RWPE1 (cell line): ENCODE measurements around the gene CUL7.
A peak's percentile ranks its signal among the peaks of the same experiment; 100 is the strongest.

ENCODE experiments used
- CTCF ChIA-PET: fragments of 350-600 bp; sonication (Branson Sonifier 250); formaldehyde crosslinking; extraction: SDS; loops from one replicate; lab custom pipeline; 2021; lab: Yijun Ruan, JAX
- POLR2A ChIA-PET: fragments of 400-600 bp; formaldehyde crosslinking; extraction: SDS; loops from one replicate; lab custom pipeline; 2020; ENCODE audit warnings: antibody characterized with exemption; ENCODE audit not compliant: low non-redundant PET; lab: Yijun Ruan, JAX
- DNase-seq: peaks from one replicate; pipeline ENCODE4 v3.0.0; 2012; ENCODE audit warnings: low spot score
- H3K27ac ChIP-seq: fragments of 450-650 bp; 2 replicates; pipeline ENCODE4 v1.5.1; 2017
- CTCF ChIP-seq: fragments of 450-650 bp; conservative IDR thresholded peaks from 2 replicates; pipeline ENCODE4 v1.5.1; 2017; ENCODE audit warnings: low read depth, mild to moderate bottlenecking

The CUL7 gene

GRCh38 chr6:43053545-43054205 lies at the start of gene CUL7:
Gene CUL7 (minus strand): TSS chr6:43053851. CDS start chr6:43052788, 1,063 bp downstream.
- CTCF ChIA-PET: interaction anchor here (0.9 kb wide), 1 partner anchor 90 kb away, joined by 4 read pairs; no protein-coding TSS in a partner anchor
- peak within 1 kb of the TSS; percentile 86 for H3K27ac ChIP-seq
- POLR2A ChIA-PET: interaction anchor here (0.6 to 2.0 kb wide), 5 partner anchors 9 to 135 kb away, joined by 3 to 4 read pairs (median 3); partner anchors contain the start of gene PEX6
- DNase-seq: peak; percentile 98
- TF ChIP-seq CTCF: no peak

- H3K27ac ChIP-seq: peak overlapping the region; percentile 5; the same call in 1 of the 2 replicates
- no peak for DNase-seq
- ChIA-PET POLR2A (no interaction called here), CTCF (interaction anchor here (0.7 kb wide), 1 partner anchor 28 kb away, joined by 3 read pairs; no protein-coding TSS in a partner anchor)
- no peak for TF ChIP-seq CTCF
Observed at GRCh38 chr6:43101497-43101896, 47.8 kb upstream of the CUL7 start.

- ChIA-PET CTCF (interaction anchor here (0.6 to 1.6 kb wide), 2 partner anchors 33 to 36 kb away, joined by 4 read pairs; no protein-coding TSS in a partner anchor), POLR2A (no interaction called here)
- no peak for DNase-seq
- no peak for TF ChIP-seq CTCF
- H3K27ac ChIP-seq: peak overlapping the region; percentile 95
Observed at GRCh38 chr6:43097502-43097901, 43.9 kb upstream of the CUL7 start.

- POLR2A ChIA-PET: no interaction called here
- no peak for TF ChIP-seq CTCF
- CTCF ChIA-PET: interaction anchor here (0.6 to 1.6 kb wide), 5 partner anchors 10 to 47 kb away, joined by 3 to 4 read pairs (median 4); no protein-coding TSS in a partner anchor
- H3K27ac ChIP-seq: peak overlapping the region; percentile 95
- no peak for DNase-seq
Observed at GRCh38 chr6:43097098-43097489, 43.4 kb upstream of the CUL7 start.

- H3K27ac ChIP-seq: peak overlapping the region; percentile 95
- ChIA-PET POLR2A (interaction anchor here (1.0 kb wide), 1 partner anchor 11 kb away, joined by 8 read pairs; no protein-coding TSS in a partner anchor), CTCF (interaction anchor here (0.6 to 1.6 kb wide), 6 partner anchors 11 to 81 kb away, joined by 3 to 4 read pairs (median 4); no protein-coding TSS in a partner anchor)
- TF ChIP-seq CTCF: no peak
- peak; percentile 87 for DNase-seq
Observed at GRCh38 chr6:43096451-43097097, 42.9 kb upstream of the CUL7 start.

GRCh38 chr6:43095939-43096338 lies 42.3 kb upstream of the CUL7 start:
- peak overlapping the region; percentile 95 for H3K27ac ChIP-seq
- no peak for DNase-seq
- ChIA-PET POLR2A (interaction anchor here (1.0 kb wide), 1 partner anchor 11 kb away, joined by 8 read pairs; no protein-coding TSS in a partner anchor), CTCF (interaction anchor here (0.6 to 1.6 kb wide), 6 partner anchors 12 to 81 kb away, joined by 3 to 4 read pairs (median 4); no protein-coding TSS in a partner anchor)
- TF ChIP-seq CTCF: no peak
